Psoas muscle (tissue), 8 donors: ENCODE results near the gene ZNF48. TPM values are rescaled to one million over a fixed set of nuclear protein-coding genes. Genes with fewer than 3 reads are reported as not detected.

Experiments used
- ATAC-seq, 4 donors: fragments of 200-7000 bp; cut with Tn5 transposase; one replicate each; pipeline ENCODE4 v1.9.1; 2020; ENCODE audit warnings: moderate library complexity in 3 of 4, mild to moderate bottlenecking in 2 of 4
- DNase-seq, 2 donors: peaks; one replicate each; pipeline ENCODE4 v3.0.0-alpha.2; 2020
- H3K27ac ChIP-seq: fragments of 200-600 bp; one replicate; pipeline ENCODE4 v1.8.0; 2022
- H3K27me3 ChIP-seq, 3 donors: fragments of 200-600 bp in 1 of 3; one replicate each; pipeline versions ENCODE4 v1.6.1 to v1.8.0; 2013 to 2022; ENCODE audit warnings: low read length in 2 of 3, mild to moderate bottlenecking in 2 of 3, moderate library complexity in 1 of 3; ENCODE audit not compliant: insufficient read depth in 3 of 3
- H3K36me3 ChIP-seq, 2 donors: fragments of 200-600 bp in 1 of 2; one replicate each; pipeline versions ENCODE4 v1.6.1 to v1.8.0; 2013 to 2022; ENCODE audit warnings: low read depth in 1 of 2, mild to moderate bottlenecking in 1 of 2, moderate library complexity in 1 of 2; ENCODE audit not compliant: insufficient read depth in 1 of 2
- H3K4me1 ChIP-seq: fragments of 200-600 bp; one replicate; pipeline ENCODE4 v1.8.0; 2022
- H3K4me3 ChIP-seq: fragments of 200-600 bp; one replicate; pipeline ENCODE4 v1.8.0; 2022; ENCODE audit warnings: mild to moderate bottlenecking
- H3K9me3 ChIP-seq: fragments of 200-600 bp; one replicate; pipeline ENCODE4 v1.8.0; 2022
- WGBS, 3 donors: extraction: QIAGEN DNeasy Blood & Tissue Kit; methylation state at CpG; one replicate each; pipeline versions ENCODE4 v1.1.6 to v1.1.7; 2013; 5-methylcytosine and 5-hydroxymethylcytosine counted together
- intact Hi-C, 2 donors: fragments of 100-400 bp; cut with DNase I; formaldehyde crosslinking; loops; one replicate each; pipeline versions ENCODE4 v1.11.0 to v1.14.2; 2022
- polyA plus RNA-seq, 3 donors: library from polyadenylated mRNA; stranded (reverse); fragments of 200-250 nt; gene quantifications; one replicate each; pipeline ENCODE4 v1.2.3, GENCODE V29; 2013
- total RNA-seq, 4 donors: library from RNA; stranded (reverse); fragmentation: NEBNext Ultra II Directional in 2 of 4; extraction: Animal tissue kit (Norgen Biotek cat#: 25700) in 2 of 4; gene quantifications; one replicate each; pipeline versions ENCODE4 v1.2.1 to v1.2.4, GENCODE V29; 2021 to 2023
- TF ChIP-seq, protein P1 (sequence below): fragments of 200-600 bp; IDR thresholded peaks from one replicate; pipeline ENCODE4 v1.8.0; 2022; ENCODE audit warnings: antibody characterized with exemption
- donor health status: healthy with polysubstance abuse.
- donor health status: DM: no; HTN: no; CAD: no; lungs with moderate emphysema.
- donor health status: Bipolar disorder and iron deficiency.
- donor health status: healthy.
- donor health status: DM: yes; HTN: yes; CAD: no.
- donor health status: DM: no; HTN: no; CAD: no.
- donor health status: DM: no; HTN: no; CAD: no.
- donor health status: DM: yes; HTN: yes; CAD: no.

Gene ZNF48
- total and polyA plus RNA-seq, 7 donors: 2.3 to 7.8 (median 5.2) TPM

GRCh38 chr16:30355954-30356308 is 39.3 kb upstream of the ZNF48 start:
- TF ChIP-seq, protein P1, sequence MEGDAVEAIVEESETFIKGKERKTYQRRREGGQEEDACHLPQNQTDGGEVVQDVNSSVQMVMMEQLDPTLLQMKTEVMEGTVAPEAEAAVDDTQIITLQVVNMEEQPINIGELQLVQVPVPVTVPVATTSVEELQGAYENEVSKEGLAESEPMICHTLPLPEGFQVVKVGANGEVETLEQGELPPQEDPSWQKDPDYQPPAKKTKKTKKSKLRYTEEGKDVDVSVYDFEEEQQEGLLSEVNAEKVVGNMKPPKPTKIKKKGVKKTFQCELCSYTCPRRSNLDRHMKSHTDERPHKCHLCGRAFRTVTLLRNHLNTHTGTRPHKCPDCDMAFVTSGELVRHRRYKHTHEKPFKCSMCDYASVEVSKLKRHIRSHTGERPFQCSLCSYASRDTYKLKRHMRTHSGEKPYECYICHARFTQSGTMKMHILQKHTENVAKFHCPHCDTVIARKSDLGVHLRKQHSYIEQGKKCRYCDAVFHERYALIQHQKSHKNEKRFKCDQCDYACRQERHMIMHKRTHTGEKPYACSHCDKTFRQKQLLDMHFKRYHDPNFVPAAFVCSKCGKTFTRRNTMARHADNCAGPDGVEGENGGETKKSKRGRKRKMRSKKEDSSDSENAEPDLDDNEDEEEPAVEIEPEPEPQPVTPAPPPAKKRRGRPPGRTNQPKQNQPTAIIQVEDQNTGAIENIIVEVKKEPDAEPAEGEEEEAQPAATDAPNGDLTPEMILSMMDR: no peak
- Histone ChIP-seq H3K9me3 (no peaks in the 10 kb centered on the region), H3K27ac (peak overlapping the region; percentile 97), H3K4me3 (peak overlapping the region; percentile 89), H3K4me1 (peaks cover 44% of the 10 kb centered on the region), H3K36me3 (peaks cover 0 to 67% of the 10 kb centered on the region in 2 donors), H3K27me3 (no peaks in the 10 kb centered on the region)
- WGBS, 3 donors: 51 to 59% (median 58%) methylated on average over 7 of the region's 7 CpGs
- intact Hi-C loops: loop anchor here in 1 of 2 donors (1.0 kb wide), 1 partner anchor 12 kb away; no protein-coding TSS in a partner anchor
- DNase-seq (peak in 1 of 2 donors; percentile 55), ATAC-seq (no peak)

DNA sequence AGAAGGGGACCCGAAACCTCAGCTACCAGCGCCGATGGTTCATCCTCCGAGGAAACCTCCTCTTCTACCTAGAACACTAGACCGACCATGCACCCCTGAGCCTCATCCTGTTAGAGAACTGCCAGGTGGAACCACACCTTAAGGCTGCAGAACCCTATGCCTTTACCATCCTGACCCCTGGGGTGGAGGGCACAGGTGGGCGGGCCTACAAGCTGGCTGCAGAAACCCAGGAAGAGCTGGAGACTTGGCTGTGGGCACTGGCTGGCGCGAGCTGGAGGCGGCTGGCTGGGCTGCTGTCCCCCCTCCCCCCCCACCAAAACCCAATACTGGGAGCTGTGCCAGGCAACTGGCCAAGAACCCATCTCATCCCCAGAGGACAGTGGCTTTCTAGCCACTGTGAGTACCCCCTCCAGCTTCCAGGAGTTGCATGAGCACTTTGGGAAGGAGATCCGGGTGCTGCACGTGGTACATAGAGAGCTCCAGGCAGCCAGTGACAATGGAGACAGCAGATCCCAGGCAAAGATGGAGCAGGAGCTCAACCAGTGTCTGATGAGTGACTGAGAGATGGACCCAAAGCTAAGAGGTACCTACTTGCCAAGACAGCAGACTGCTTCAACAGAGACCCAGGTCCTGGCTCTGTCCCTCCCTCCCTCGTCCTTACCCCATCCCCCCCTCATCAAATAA is 38.7 kb upstream of the ZNF48 start:
- intact Hi-C loops: loop anchor here in 1 of 2 donors (1.0 kb wide), 1 partner anchor 12 kb away; no protein-coding TSS in a partner anchor
- no peak for ATAC-seq
- 44 to 58% (median 53%) methylated on average over 12 of the region's 12 CpGs for WGBS, 3 donors
- peak in 1 of 2 donors; percentile 51 for DNase-seq
- no peaks in the 10 kb centered on the region for H3K27me3 ChIP-seq
- peak overlapping the region; percentile 89 for H3K4me3 ChIP-seq
- H3K9me3 ChIP-seq: no peaks in the 10 kb centered on the region
- peak overlapping the region; percentile 97 for H3K27ac ChIP-seq
- peaks cover 0 to 67% of the 10 kb centered on the region in 2 donors for H3K36me3 ChIP-seq
- TF ChIP-seq, protein P1: no peak
- peaks cover 40% of the 10 kb centered on the region for H3K4me1 ChIP-seq

DNA sequence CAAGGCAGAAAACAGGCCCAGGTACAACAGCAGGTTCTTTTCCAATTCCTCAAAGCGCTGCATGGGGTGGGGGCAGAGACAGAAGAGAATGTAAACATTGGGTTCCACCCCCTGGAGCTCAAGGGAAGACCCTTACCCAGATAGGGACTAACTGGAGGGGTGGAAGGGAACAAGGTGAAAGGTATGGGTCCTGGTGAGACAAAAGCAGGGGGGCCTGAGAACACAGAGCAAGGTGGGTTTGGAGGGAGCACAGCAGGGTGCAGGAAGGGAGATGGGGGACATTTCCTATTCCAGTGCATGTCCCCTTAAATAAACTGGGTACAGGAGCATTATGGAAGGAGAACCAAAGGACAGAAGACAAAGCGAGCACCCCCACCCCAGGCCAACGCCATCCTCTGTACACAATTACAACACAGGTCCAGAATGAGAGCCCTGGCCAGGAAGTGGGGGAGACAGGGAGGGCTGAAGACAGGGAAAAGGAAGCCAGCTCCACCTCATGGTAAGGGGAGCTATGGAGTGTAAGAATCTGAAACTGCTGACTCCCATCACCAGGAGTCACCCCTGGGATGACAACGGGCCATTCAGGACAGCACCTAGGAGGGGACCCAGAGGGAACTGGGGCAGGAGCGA is 38.0 kb upstream of the ZNF48 start:
- H3K27ac ChIP-seq: no peak overlapping the region
- no peaks in the 10 kb centered on the region for H3K27me3 ChIP-seq
- TF ChIP-seq, protein P1: no peak
- no peak for ATAC-seq
- no peaks in the 10 kb centered on the region for H3K9me3 ChIP-seq
- DNase-seq: peak in 1 of 2 donors; percentile 18
- 69 to 73% (median 71%) methylated on average over 5 of the region's 5 CpGs for WGBS, 3 donors
- no peak overlapping the region for H3K4me3 ChIP-seq
- peaks cover 0 to 68% of the 10 kb centered on the region in 2 donors for H3K36me3 ChIP-seq
- intact Hi-C loops: no loop called here
- peaks cover 34% of the 10 kb centered on the region for H3K4me1 ChIP-seq

GRCh38 chr16:30357715-30358576 is 37.3 kb upstream of the ZNF48 start:
- Histone ChIP-seq H3K36me3 (peaks cover 0 to 69% of the 10 kb centered on the region in 2 donors), H3K27ac (no peak overlapping the region), H3K4me3 (no peak overlapping the region), H3K9me3 (no peaks in the 10 kb centered on the region), H3K27me3 (no peaks in the 10 kb centered on the region), H3K4me1 (peaks cover 26% of the 10 kb centered on the region)
- peak in 1 of 2 donors; percentile 54 for DNase-seq
- intact Hi-C loops: no loop called here
- no peak for ATAC-seq
- WGBS, 3 donors: 84 to 88% (median 85%) methylated on average over 30 to 37 of the region's 37 CpGs
- TF ChIP-seq, protein P1: no peak
